NCI-H1092 treated with DMSO at 0.1 percent for 48 hours (cell line): ENCODE measurements around the gene CHCT1.
A peak's percentile ranks its signal among the peaks of the same experiment; 100 is the strongest.
"Not testable (repeated sequence)": the region's sequence is repeated elsewhere in the genome, so short reads cannot be mapped to it uniquely, and the experiment has no call there.

Experiments used
- DNase-seq: peaks from one replicate; lab custom pipeline; 2025; lab: John Stamatoyannopoulos, UW

Gene CHCT1

GRCh38 chr17:60422162-60422665 lies at the start of gene CHCT1:
CHCT1 (plus strand) TSS chr17:60422489; CDS start chr17:60422593, 104 bp downstream.
- no peak for DNase-seq

DNA sequence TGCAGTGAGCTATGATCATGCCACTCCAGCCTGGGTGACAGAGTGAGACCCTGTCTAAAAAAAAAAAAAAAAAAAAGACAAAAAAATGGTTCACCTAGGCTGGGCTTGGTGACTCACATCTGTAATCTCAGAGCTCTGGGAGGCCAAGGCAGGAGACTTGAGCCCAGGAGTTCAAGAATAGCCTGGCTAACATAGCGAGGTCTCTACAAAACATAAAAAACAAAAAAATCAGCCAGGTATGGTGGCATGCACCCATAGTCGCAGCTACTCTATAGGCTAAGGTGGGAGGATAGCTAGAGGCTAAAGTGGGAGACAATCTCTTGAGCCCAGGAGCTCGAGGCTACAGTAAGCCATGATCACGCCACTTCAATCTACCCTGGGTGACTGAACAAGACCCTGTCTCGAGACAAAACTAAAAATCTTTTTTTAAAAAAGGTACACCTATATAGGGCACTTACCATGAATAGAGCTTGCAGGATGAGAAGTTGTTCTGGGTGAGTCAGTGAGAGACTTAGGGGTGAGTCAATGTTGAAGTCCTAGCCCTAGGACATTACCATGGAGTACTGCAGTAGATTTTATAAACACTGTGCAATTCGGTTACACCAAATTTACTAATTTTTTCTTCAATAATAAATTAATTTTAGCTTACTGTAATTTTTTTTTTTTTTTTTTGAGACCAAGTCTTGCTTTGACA lies 49.4 kb upstream of the CHCT1 start:
- no peak for DNase-seq

GRCh38 chr17:60378187-60378586 lies 44.1 kb upstream of the CHCT1 start:
- DNase-seq, result not testable (repeated sequence)

GRCh38 chr17:60379461-60379860 lies 42.8 kb upstream of the CHCT1 start:
- DNase-seq, result not testable (repeated sequence)

DNA sequence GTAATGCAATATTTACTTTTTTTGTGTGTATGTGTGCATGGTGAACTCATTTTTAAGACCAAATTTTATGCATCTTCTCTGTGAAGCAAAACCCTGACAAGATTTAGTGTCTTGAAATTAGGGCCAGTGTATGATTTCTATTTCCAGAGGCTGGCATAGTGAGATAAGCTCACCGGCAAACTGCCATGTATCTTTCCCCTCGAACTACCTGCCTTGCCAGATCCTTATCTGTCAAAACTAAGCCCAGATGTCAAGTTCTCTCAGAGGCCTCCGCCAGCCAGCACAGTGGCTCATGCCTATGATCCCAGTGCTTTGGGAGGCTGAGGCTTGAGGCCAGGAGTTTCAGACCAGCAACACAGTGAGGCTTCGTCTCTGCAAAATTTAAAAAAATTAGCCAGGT lies 40.3 kb upstream of the CHCT1 start:
- DNase-seq, result no peak

- DNase-seq, result peak; percentile 68
These were observed 38.9 kb upstream of the CHCT1 start for GRCh38 chr17:60383379-60383778.

DNA sequence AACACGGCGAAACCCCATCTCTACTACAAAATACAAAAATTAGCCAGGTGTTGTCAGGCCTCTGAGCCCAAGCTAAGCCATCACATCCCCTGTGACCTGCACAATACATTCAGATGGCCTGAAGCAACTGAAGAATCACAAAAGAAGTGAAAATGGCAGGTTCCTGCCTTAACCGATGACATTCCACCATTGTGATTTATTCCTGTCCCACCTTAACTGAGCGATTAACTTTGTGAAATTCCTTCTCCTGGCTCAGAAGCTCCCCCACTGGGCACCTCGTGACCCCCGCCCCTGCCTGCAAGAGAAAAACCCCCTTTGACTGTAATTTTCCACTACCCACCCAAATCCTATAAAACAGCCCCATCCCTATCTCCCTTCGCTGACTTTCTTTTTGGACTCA lies 37.4 kb upstream of the CHCT1 start:
- not testable (repeated sequence) for DNase-seq

GRCh38 chr17:60386147-60387058 lies 35.9 kb upstream of the CHCT1 start:
- no peak for DNase-seq

- no peak for DNase-seq
These were observed 34.6 kb upstream of the CHCT1 start for GRCh38 chr17:60387666-60388065.

GRCh38 chr17:60388742-60389141 lies 33.5 kb upstream of the CHCT1 start:
- no peak for DNase-seq

- DNase-seq, result no peak
These were observed 32.1 kb upstream of the CHCT1 start for GRCh38 chr17:60390186-60390585.

DNA sequence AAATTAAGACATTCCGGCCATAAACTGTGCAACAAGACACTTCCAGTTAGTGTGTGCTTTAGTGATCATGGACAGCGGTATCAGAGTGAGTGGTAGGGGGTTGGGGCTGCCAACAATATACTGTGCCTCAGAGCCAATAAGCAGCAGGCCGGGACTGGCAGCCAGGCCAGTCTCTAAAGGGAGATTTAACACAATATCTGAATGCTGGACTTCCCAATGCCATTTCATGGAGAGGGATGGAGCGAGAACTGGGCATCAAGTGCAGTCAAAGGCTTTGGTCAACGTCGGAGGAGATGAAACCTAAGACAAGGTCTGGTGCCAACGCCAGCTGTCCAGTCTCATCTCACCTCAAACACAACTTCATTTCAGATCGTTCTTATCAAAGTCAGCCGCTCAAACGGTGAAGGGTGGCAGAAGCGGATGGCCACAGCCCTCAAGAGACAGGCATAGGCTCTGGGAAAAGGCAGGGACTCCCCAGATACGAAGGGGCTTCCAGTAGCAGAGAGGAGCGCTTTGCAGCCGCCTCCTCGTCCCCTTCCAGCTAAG lies 31.3 kb upstream of the CHCT1 start:
- peak; percentile 51 for DNase-seq

DNA sequence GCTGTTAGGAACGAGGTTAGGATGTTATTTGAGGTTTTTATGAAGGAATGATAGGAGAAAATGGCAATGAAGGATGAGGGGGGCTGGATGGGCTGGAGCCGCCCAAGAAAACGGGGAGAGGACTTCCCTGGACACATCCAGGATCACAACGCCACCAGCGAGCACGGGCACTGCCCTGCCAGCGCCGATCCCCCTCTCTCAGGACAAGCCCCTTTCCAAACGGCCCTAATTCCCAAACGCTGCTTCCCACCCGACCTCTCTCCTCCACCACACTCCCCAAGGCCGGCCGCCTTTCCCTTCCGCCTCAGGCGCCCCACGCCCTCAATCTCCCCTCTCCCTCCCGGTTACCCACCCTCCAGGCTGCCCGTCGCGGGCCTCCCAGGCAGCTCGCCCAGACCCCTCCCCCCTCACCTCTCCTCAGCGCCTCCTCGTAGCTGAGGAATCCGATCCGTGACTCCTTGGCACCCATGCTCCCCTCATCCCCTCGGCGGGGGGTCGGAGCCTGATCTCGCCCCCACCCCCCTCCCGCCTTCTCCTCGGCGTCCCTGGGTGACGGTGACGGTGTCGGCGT lies 30.7 kb upstream of the CHCT1 start:
- DNase-seq, result no peak

GRCh38 chr17:60392042-60392844 lies 30.0 kb upstream of the CHCT1 start, which contains the start of gene USP32:
USP32 (minus strand) TSS chr17:60392133; CDS start chr17:60391939, 194 bp downstream.
- DNase-seq, result peak; percentile 96

DNA sequence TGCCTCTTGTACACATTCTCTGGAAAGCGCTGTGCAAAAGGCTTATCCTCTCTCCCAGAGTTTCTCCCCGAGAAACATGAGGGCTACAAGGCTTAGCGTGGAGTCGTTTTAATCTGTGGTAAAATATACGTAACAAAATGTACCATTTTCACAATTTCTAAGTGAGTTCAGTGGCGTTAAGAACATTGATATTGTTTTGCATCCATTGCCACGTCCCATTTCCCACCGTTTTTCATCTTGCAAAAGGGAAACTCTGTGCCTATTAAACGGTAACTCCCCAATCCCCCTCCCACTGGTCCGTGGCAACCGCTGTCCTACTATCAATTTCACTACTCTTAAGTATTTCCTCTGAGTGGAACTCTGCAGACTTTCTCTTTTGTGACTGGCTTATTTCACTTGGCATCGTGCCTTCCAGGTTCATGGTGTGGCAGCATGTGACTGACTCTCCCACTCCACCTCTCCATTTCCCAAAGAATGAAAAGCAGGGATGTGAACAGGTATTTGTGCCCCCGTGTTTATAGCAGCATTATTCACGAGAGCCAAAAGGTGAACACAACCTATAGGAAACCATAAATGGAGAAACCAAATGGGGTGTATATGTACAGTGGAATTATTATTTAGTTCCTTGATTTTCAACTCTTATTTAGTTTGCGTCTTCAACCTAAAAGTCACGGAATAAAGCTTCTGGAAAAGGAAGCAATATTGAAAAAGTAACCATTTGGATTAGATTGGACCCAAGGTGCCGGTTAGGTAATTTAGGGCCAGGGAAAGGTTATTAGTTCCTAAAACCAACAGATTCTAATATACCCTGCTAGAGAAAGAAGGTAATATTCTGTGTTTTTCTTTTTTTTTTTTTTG lies 29.2 kb upstream of the CHCT1 start:
- peak; percentile 59 for DNase-seq

DNA sequence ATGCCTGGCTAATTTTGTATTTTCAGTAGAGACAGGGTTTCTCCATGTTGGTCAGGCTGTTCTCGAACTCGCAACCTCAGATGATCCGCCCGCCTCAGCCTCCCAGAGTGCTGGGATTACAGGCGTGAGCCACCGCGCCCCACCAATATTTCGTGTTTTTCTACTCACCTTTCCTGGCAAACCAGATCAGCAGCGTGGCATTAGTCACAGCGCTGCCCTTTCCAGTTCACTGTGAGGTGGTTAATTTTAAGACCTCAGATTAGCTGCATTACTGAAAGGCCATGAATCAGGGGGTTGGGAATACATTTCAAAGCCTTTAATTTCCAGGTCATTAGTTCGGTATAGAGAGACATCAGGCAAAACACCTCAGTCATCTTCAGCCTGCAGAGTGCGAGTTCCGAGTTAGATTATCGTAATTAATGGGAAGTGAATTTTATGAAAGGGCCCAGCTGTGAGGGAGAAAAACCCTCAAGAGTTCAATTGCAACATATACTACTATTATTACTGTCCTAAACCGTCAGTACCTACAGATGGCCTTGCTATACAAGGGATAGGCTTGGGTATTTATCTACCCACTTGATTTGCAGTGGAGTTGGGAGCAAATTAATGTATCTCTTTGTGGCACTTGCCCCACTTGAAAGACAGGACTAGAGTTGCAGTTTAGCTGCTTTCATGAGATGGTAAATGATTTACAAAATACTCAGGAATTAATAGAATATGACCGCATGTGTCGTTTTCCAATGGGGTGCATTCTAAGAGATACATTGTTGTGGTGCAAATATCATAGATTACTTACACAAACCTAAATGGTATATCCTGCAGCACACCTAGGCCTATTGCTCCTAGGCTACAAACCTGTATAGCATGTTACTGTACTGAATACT lies 28.2 kb upstream of the CHCT1 start:
- no peak for DNase-seq

GRCh38 chr17:60395508-60396065 lies 26.7 kb upstream of the CHCT1 start:
- no peak for DNase-seq

DNA sequence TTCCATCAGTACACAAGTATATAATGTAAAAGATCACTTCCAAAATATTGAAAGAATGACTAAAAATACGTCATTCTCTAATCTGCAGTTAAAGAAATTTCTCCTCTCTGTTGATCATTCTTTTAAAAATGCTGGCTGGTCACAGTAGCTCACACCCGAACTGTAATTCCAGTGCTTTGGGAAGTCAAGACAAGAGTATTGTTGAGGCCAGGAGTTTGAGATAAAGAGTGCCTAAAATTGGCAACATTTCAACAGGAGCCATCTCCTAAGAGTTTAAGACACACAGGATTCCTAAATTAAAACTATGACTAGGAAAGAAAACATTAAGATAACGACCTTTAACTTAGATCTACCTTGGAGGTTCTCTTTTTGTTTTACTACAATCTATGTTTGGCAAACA lies 25.9 kb upstream of the CHCT1 start:
- no peak for DNase-seq
